Testis (tissue), 2 donors: ENCODE results near the gene SENP1.

ENCODE experiments used
- CTCF ChIP-seq, 3 experiments: fragments of 450-650 bp in 2 of 3; fragments of 200-600 bp in 1 of 3; sonication (generic) in 1 of 3; IDR thresholded peaks; one replicate each; pipeline ENCODE4 v1.5.1; 2016 to 2019; ENCODE audit warnings: antibody characterized with exemption in 3 of 3, mild to moderate bottlenecking in 2 of 3, moderate library complexity in 1 of 3
- POLR2A ChIP-seq: fragments of 450-650 bp; IDR thresholded peaks from one replicate; pipeline ENCODE4 v1.6.1; 2017; ENCODE audit warnings: antibody characterized with exemption, mild to moderate bottlenecking, moderate library complexity

- TF ChIP-seq CTCF (IDR thresholded peaks at IDR 0.05): no peak
- no peak for TF ChIP-seq POLR2A
These were observed 73.3 kb downstream of the SENP1 start for GRCh38 chr12:48032597-48032996.
